Heart left ventricle (tissue), 16 donors: ENCODE data around the gene ADI1. TPM values are rescaled to one million over a fixed set of nuclear protein-coding genes. Genes with fewer than 3 reads are reported as not detected.
A peak's percentile ranks its signal among the peaks of the same experiment; 100 is the strongest.

Source experiments
- ATAC-seq, 4 donors: fragments of 200-7000 bp; cut with Tn5 transposase; one replicate each; pipeline ENCODE4 v1.9.1; 2020 to 2022; ENCODE audit warnings: moderate library complexity in 4 of 4, mild to moderate bottlenecking in 3 of 4, moderate number of reproducible peaks in 1 of 4
- DNase-seq, 5 donors: peaks; one replicate each; pipeline ENCODE4 v3.0.0-alpha.2; 2020
- H3K27ac ChIP-seq, 12 donors: fragments of 200-600 bp; sonication (generic) in 4 of 12; one replicate each; pipeline versions ENCODE4 v1.5.0 to v1.8.0; 2016 to 2022; ENCODE audit warnings: mild to moderate bottlenecking in 2 of 12
- H3K27me3 ChIP-seq, 9 donors: fragments of 200-600 bp; sonication (generic) in 2 of 9; one replicate each; pipeline versions ENCODE4 v1.5.1 to v1.8.0; 2016 to 2022; ENCODE audit warnings: mild to moderate bottlenecking in 3 of 9
- H3K36me3 ChIP-seq, 9 donors: fragments of 200-600 bp; sonication (generic) in 2 of 9; one replicate each; pipeline versions ENCODE4 v1.5.0 to v1.8.0; 2018 to 2022; ENCODE audit warnings: mild to moderate bottlenecking in 2 of 9
- H3K4me1 ChIP-seq, 12 donors: fragments of 200-600 bp; sonication (generic) in 4 of 12; one replicate each; pipeline versions ENCODE4 v1.5.0 to v1.8.0; 2016 to 2022; ENCODE audit warnings: mild to moderate bottlenecking in 3 of 12
- H3K4me3 ChIP-seq, 12 donors: fragments of 200-600 bp; sonication (generic) in 4 of 12; one replicate each; pipeline versions ENCODE4 v1.5.0 to v1.8.0; 2017 to 2022; ENCODE audit warnings: mild to moderate bottlenecking in 9 of 12, moderate library complexity in 4 of 12
- H3K9me3 ChIP-seq, 12 donors: fragments of 200-600 bp; sonication (generic) in 4 of 12; one replicate each; pipeline versions ENCODE4 v1.5.0 to v1.8.0; 2016 to 2022; ENCODE audit warnings: mild to moderate bottlenecking in 1 of 12
- POLR2A ChIP-seq, 2 donors: fragments of 450-650 bp; IDR thresholded peaks; one replicate each; pipeline ENCODE4 v1.6.1; 2017; ENCODE audit warnings: antibody characterized with exemption in 2 of 2, mild to moderate bottlenecking in 2 of 2, moderate library complexity in 2 of 2
- WGBS, 4 donors: extraction: QIAGEN DNeasy Blood & Tissue Kit in 2 of 4; methylation state at CpG; one replicate each; pipeline versions ENCODE4 v1.1.5 to v1.1.7; 2013 to 2018; 5-methylcytosine and 5-hydroxymethylcytosine counted together
- intact Hi-C, 10 donors: fragments of 100-400 bp; cut with DNase I; formaldehyde crosslinking; loops; one replicate each; pipeline versions ENCODE4 v1.11.1 to v1.14.2; 2022
- polyA plus RNA-seq, 2 donors: library from polyadenylated mRNA; stranded (reverse); fragments of 200-250 nt; gene quantifications; one replicate each; pipeline ENCODE4 v1.2.3, GENCODE V29; 2013
- total RNA-seq, 9 donors: library from RNA; depleted of rRNA in 2 of 9; stranded (reverse); fragments of >200 nt in 2 of 9; fragmentation: NEBNext Ultra II Directional in 3 of 9; extraction: Animal tissue kit (Norgen Biotek cat#: 25700) in 3 of 9; gene quantifications; one replicate each; pipeline versions ENCODE4 v1.1.0 to v1.2.4, GENCODE V29; 2016 to 2023
- TF ChIP-seq, protein P1 (sequence below), 12 donors: fragments of 200-600 bp; sonication (generic) in 4 of 12; IDR thresholded peaks; one replicate each; pipeline versions ENCODE4 v1.5.0 to v1.8.0; 2018 to 2022; ENCODE audit warnings: antibody characterized with exemption in 12 of 12, mild to moderate bottlenecking in 5 of 12
- donor health status: ischemic (EF 13 %, LVEDD 7.1; RV severe dilation, severe dysfunction).
- donor health status: healthy with polysubstance abuse.
- donor health status: DM: no; HTN: yes; CAD: no.
- donor health status: DM: no; HTN: no; CAD: no.
- donor health status: ischemic (EF 25% LVEDD 6.9; RV normal size, moderate dysfunction).
- donor health status: ischemic (EF 25% LVEDD 5.7; RV mildly dilated, moderate dysfunction).
- donor health status: healthy.
- donor health status: DM: yes; HTN: yes; CAD: no.
- donor health status: ischemic (EF 35%, LVEDD 5.7; RV mildly dilated, moderate dysfunction).
- donor health status: nonischemic (EF 11% LVEDD 7.7; RV severe dilation, severe dysfunction).
- donor health status: DM: yes; HTN: yes; CAD: no.
- donor health status: PGD.
- donor health status: ischemic (EF 29% LVEDD 5.4; RV normal size, mild dysfunction).
- donor health status: nonischemic (EF 23%, LVEDD 6.1; RV moderate dilation, normal function).

Gene ADI1
- total and polyA plus RNA-seq, 11 donors = 69.2 to 200 (median 166) TPM

DNA sequence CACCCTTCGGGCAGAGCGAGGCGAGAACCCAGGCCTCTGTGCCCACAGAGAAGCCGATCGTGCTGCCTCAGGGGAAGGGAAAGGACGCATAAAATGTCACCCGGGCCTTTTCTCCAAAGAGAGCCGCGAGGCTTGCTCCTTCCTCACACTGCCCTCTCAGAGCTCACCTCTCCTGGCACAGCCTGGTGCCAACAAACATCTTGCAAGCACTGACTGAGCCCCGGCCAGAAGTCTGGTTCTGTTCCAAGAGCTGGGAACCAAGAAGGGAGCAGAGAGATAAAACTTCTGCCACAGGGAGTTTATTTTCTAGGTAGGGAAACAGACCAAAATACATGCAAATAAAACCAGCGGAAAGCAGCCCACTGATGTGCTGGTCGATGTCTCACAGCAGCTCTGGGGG, 13.6 kb upstream of the ADI1 start:
- peaks cover 0 to 25% (median 4%) of the 10 kb centered on the region in 9 donors for H3K36me3 ChIP-seq
- peak overlapping the region in 11 of 12 donors; percentile 62 to 92 (median 84) for H3K27ac ChIP-seq
- 57 to 71% (median 65%) methylated on average over 8 to 12 of the region's 12 CpGs for WGBS, 4 donors
- intact Hi-C loops = no loop called here
- H3K27me3 ChIP-seq = no peaks in the 10 kb centered on the region
- TF ChIP-seq POLR2A (IDR thresholded peaks at IDR 0.05) = no peak
- TF ChIP-seq, protein P1, sequence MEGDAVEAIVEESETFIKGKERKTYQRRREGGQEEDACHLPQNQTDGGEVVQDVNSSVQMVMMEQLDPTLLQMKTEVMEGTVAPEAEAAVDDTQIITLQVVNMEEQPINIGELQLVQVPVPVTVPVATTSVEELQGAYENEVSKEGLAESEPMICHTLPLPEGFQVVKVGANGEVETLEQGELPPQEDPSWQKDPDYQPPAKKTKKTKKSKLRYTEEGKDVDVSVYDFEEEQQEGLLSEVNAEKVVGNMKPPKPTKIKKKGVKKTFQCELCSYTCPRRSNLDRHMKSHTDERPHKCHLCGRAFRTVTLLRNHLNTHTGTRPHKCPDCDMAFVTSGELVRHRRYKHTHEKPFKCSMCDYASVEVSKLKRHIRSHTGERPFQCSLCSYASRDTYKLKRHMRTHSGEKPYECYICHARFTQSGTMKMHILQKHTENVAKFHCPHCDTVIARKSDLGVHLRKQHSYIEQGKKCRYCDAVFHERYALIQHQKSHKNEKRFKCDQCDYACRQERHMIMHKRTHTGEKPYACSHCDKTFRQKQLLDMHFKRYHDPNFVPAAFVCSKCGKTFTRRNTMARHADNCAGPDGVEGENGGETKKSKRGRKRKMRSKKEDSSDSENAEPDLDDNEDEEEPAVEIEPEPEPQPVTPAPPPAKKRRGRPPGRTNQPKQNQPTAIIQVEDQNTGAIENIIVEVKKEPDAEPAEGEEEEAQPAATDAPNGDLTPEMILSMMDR (IDR thresholded peaks at IDR 0.05) = no peak
- no peaks in the 10 kb centered on the region for H3K9me3 ChIP-seq
- ATAC-seq (peak in 2 of 4 donors; percentile 21 to 38), DNase-seq (peak in 1 of 5 donors; percentile 56)
- peaks cover 2 to 33% (median 18%) of the 10 kb centered on the region in 12 donors for H3K4me1 ChIP-seq
- peak overlapping the region in 11 of 12 donors; percentile 15 to 55 (median 37) for H3K4me3 ChIP-seq

DNA sequence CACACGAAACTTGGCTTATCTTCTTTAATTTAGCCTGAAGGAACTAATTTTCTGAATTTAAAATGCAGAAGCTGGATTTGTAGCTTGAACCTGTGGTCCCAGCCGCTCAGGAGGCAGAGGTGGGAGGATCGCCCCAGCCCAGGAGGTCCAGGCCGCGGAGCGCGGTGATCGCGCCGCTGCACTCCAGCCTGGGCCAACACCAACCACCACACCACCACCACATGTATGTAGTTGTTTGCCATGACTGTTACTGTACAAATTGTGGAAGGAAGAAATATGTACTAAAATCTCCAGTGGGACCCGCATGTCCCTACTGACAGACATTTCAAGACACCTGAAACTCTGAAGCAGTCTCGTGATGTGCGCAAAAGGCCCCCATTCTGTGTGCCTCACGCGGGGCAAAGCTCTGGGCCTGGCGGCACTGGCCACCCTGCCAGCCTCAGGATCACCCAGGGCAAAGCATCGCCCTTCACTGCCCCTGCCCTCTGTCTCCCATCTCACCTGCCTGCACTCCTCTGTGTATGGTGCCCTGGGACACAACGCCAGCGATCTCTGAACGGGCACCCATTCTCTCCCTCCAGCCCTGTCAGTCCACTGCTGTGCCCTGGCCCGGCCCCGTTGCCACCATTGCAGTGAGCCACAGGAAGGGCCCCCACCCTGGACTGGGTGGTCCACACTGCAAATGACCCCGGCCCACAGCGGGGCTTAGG, 10.1 kb upstream of the ADI1 start:
- WGBS, 4 donors = 97 to 98% (median 97%) methylated on average over 23 to 24 of the region's 24 CpGs
- intact Hi-C loops = no loop called here

DNA sequence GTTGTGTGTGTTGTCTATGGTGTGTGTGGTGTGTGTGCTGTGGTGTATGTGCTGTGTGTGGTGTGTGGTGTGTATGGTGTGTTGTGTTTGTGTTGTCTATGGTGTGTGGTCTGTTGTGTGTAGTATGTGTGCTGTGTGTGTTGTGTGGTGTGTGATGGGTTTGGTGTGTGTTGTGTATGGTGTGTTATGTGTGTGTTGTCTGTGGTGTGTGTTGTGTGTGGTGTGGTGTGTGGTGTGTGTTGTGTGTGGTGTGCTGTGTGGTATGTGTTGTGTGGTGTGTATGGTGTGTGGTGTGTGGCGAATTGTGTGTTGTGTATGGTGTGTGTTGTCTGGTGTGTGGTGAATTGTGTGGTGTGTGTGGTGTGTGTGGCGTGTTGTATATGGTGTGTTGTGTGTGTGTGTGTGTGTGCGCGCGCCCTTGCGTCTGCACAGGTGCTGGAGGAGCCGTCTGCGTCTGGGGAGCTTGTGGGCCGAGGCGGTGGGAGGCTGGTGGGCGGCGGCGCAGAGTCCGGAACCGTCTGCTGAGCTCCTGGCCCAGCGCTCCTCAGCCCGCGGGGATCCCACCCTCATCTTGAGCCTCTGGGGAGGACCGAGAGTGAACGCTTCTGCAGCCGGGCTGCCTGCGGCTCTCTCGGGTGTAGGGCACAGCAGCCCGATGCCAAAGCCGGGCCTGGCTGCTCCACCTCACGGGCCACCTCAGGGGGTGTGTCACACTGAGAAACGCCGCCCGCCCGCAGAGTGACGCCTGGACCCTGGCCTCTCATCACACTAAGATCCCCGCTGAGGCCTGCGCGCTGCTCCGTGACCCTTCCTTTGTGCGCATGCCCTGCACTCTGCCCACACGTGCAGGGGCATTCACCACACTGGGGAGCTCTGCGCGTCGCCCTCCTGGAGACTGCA, 8.8 kb upstream of the ADI1 start:
- H3K36me3 ChIP-seq = peaks cover 0 to 18% (median 4%) of the 10 kb centered on the region in 9 donors
- ATAC-seq (no peak), DNase-seq (no peak)
- intact Hi-C loops = no loop called here
- 89 to 95% (median 91%) methylated on average over 29 to 40 of the region's 40 CpGs for WGBS, 4 donors
- H3K27ac ChIP-seq = no peak overlapping the region
- H3K4me3 ChIP-seq = no peak overlapping the region
- peaks cover 0 to 35% (median 20%) of the 10 kb centered on the region in 12 donors for H3K4me1 ChIP-seq
- H3K27me3 ChIP-seq = no peaks in the 10 kb centered on the region
- H3K9me3 ChIP-seq = no peaks in the 10 kb centered on the region
- TF ChIP-seq POLR2A (IDR thresholded peaks at IDR 0.05) = no peak
- TF ChIP-seq, protein P1 (IDR thresholded peaks at IDR 0.05) = no peak

More for the DNA sequence above, 10.1 kb upstream of the ADI1 start:
- no peak overlapping the region for H3K27ac ChIP-seq
- no peaks in the 10 kb centered on the region for H3K27me3 ChIP-seq
- H3K36me3 ChIP-seq = peaks cover 0 to 25% (median 4%) of the 10 kb centered on the region in 9 donors
- peaks cover 0 to 23% (median 7%) of the 10 kb centered on the region in 12 donors for H3K4me1 ChIP-seq
- DNase-seq = no peak
- no peak for ATAC-seq
- TF ChIP-seq POLR2A (IDR thresholded peaks at IDR 0.05) = no peak
- TF ChIP-seq, protein P1 (IDR thresholded peaks at IDR 0.05) = no peak
- H3K9me3 ChIP-seq = no peaks in the 10 kb centered on the region
- H3K4me3 ChIP-seq = no peak overlapping the region

DNA sequence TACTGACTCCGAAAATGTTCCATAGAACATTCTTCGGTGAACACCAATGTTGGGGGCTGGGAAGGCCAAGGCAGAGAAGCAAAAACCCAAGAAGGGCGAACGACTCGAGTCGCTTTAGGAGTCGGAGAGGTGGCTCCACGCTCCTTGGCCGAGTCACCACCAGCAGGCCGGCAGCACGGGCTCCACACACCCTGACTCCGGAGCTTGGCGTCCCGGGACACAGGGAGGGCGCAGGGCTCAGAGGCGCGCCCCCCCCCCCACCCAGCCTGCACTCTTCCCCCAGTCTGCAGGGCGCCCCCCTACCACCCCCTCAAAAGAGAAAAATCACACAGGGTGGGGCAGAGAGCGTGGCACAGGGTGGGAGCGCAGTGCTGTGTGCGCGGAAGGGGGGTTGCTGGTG, 7.5 kb upstream of the ADI1 start:
- no peak for ATAC-seq
- H3K4me1 ChIP-seq = peaks cover 0 to 38% (median 28%) of the 10 kb centered on the region in 12 donors
- TF ChIP-seq, protein P1 (IDR thresholded peaks at IDR 0.05) = no peak
- no peak for TF ChIP-seq POLR2A (IDR thresholded peaks at IDR 0.05)
- H3K27me3 ChIP-seq = no peaks in the 10 kb centered on the region
- H3K9me3 ChIP-seq = no peaks in the 10 kb centered on the region
- DNase-seq = no peak
- intact Hi-C loops = no loop called here
- no peak overlapping the region for H3K27ac ChIP-seq
- H3K4me3 ChIP-seq = no peak overlapping the region
- H3K36me3 ChIP-seq = peaks cover 0 to 8% (median under 1%) of the 10 kb centered on the region in 9 donors
- 92 to 95% (median 93%) methylated on average over 17 to 22 of the region's 22 CpGs for WGBS, 4 donors
